DOHH2 (cell line): Measurements from ENCODE around the gene SCAF1.

Experiments
- H3F3A ChIP-seq: fragments of 200-600 bp; sonication (generic), shearing (Covaris generic); 2 replicates; pipeline ENCODE4 v1.6.0; 2016; ENCODE audit warnings: antibody characterized with exemption, mild to moderate bottlenecking; ENCODE audit not compliant: control insufficient read depth, insufficient read depth
- H3K27ac ChIP-seq: fragments of 200-600 bp; sonication (generic); 2 replicates; pipeline ENCODE4 v1.5.1; 2014; ENCODE audit warnings: low read depth, mild to moderate bottlenecking, low read length, moderate library complexity
- H3K27me3 ChIP-seq: fragments of 200-600 bp; sonication (generic); 2 replicates; pipeline ENCODE4 v1.6.1; 2014; ENCODE audit warnings: mild to moderate bottlenecking, low read length, mixed read lengths; ENCODE audit not compliant: control insufficient read depth
- H3K36me3 ChIP-seq: fragments of 200-600 bp; sonication (generic); 2 replicates; pipeline ENCODE4 v1.6.1; 2014; ENCODE audit warnings: mild to moderate bottlenecking, low read length, moderate library complexity, mixed read lengths; ENCODE audit not compliant: control insufficient read depth
- H3K4me1 ChIP-seq: fragments of 200-600 bp; sonication (generic); 2 replicates; pipeline ENCODE4 v1.6.1; 2014; ENCODE audit warnings: mild to moderate bottlenecking, low read length, mixed read lengths; ENCODE audit not compliant: control insufficient read depth
- H3K4me2 ChIP-seq: fragments of 200-600 bp; sonication (generic); 2 replicates; pipeline ENCODE4 v1.6.0; 2014; ENCODE audit warnings: mild to moderate bottlenecking, low read length, moderate library complexity
- H3K4me3 ChIP-seq: fragments of 200-600 bp; sonication (generic); 2 replicates; pipeline ENCODE4 v1.5.1; 2014; ENCODE audit warnings: mild to moderate bottlenecking, low read length, mixed read lengths
- H3K79me2 ChIP-seq: fragments of 200-600 bp; sonication (generic); 2 replicates; pipeline ENCODE4 v1.6.1; 2014; ENCODE audit warnings: mild to moderate bottlenecking, low read length, mixed read lengths; ENCODE audit not compliant: control insufficient read depth
- H3K9me2 ChIP-seq: fragments of 200-600 bp; sonication (generic); replicated peaks from 2 replicates; pipeline ENCODE4 v1.6.1; 2014; ENCODE audit warnings: mild to moderate bottlenecking, low read length, mixed read lengths; ENCODE audit not compliant: control insufficient read depth
- H3K9me3 ChIP-seq: fragments of 200-600 bp; sonication (generic); 2 replicates; pipeline ENCODE4 v1.6.1; 2014; ENCODE audit warnings: antibody characterized with exemption, low read length, mixed read lengths; ENCODE audit not compliant: control insufficient read depth, insufficient read depth
- H4K20me1 ChIP-seq: fragments of 200-600 bp; sonication (generic); 2 replicates; pipeline ENCODE4 v1.6.0; 2014; ENCODE audit warnings: low read depth, mild to moderate bottlenecking, antibody characterized with exemption, low read length, moderate library complexity; ENCODE audit not compliant: control insufficient read depth, insufficient read depth
- EZH2phosphoT487 ChIP-seq: fragments of 200-600 bp; sonication (generic); IDR thresholded peaks from 2 replicates; pipeline ENCODE4 v1.6.1; 2017; ENCODE audit warnings: borderline replicate concordance, mild to moderate bottlenecking, antibody characterized with exemption, low read length, moderate library complexity, mixed read lengths
- TF ChIP-seq, protein P1 (sequence below): fragments of 200-600 bp; sonication (generic); IDR thresholded peaks from one replicate; pipeline ENCODE4 v1.5.1; 2014; ENCODE audit warnings: antibody characterized with exemption, mild to moderate bottlenecking, low read depth, low read length; ENCODE audit not compliant: poor library complexity, severe bottlenecking

Gene SCAF1

DNA sequence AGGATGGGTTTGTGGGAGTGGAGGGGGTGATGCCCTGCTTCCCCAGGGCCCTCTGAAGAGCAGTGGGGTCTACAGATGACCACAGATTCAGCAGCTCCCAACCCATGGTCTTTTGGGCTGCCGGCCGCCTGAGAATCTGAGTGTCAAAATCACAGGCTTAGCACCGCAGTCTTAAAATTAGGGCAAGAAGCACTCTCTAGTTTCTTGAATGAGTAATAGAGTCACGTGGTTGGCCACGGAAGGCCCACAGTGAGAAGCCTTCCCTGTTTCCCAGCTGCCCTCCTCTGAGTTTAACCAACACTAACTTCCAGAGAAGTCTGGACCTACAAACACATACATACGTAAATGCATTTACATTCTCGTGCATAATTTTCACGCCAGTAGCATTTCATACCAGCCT, 40.3 kb downstream of the SCAF1 start:
- TF ChIP-seq, protein P1, sequence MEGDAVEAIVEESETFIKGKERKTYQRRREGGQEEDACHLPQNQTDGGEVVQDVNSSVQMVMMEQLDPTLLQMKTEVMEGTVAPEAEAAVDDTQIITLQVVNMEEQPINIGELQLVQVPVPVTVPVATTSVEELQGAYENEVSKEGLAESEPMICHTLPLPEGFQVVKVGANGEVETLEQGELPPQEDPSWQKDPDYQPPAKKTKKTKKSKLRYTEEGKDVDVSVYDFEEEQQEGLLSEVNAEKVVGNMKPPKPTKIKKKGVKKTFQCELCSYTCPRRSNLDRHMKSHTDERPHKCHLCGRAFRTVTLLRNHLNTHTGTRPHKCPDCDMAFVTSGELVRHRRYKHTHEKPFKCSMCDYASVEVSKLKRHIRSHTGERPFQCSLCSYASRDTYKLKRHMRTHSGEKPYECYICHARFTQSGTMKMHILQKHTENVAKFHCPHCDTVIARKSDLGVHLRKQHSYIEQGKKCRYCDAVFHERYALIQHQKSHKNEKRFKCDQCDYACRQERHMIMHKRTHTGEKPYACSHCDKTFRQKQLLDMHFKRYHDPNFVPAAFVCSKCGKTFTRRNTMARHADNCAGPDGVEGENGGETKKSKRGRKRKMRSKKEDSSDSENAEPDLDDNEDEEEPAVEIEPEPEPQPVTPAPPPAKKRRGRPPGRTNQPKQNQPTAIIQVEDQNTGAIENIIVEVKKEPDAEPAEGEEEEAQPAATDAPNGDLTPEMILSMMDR, result no peak
- no peak for TF ChIP-seq EZH2phosphoT487
- no peaks in the 10 kb centered on the region for H3K9me3 ChIP-seq
- H4K20me1 ChIP-seq, result peaks cover 29% of the 10 kb centered on the region
- no peaks in the 10 kb centered on the region for H3K27me3 ChIP-seq
- peaks cover 87% of the 10 kb centered on the region for H3K36me3 ChIP-seq
- H3K4me1 ChIP-seq, result peaks cover 32% of the 10 kb centered on the region
- H3F3A ChIP-seq, result peaks cover 14% of the 10 kb centered on the region; the same call in 1 of the 2 replicates
- no peaks in the 10 kb centered on the region for H3K9me2 ChIP-seq
- H3K79me2 ChIP-seq, result peaks cover 61% of the 10 kb centered on the region
- no peak overlapping the region for H3K27ac ChIP-seq
- no peak overlapping the region for H3K4me3 ChIP-seq
- no peak overlapping the region for H3K4me2 ChIP-seq

GRCh38 chr19:49683814-49684250, 41.8 kb downstream of the SCAF1 start:
- H3K9me2 ChIP-seq, result no peaks in the 10 kb centered on the region
- peaks cover 45% of the 10 kb centered on the region for H3K79me2 ChIP-seq
- peaks cover 23% of the 10 kb centered on the region for H4K20me1 ChIP-seq
- H3K27me3 ChIP-seq, result no peaks in the 10 kb centered on the region
- H3F3A ChIP-seq, result peaks cover 6% of the 10 kb centered on the region; the same call in 1 of the 2 replicates
- no peak overlapping the region for H3K27ac ChIP-seq
- no peak overlapping the region for H3K4me3 ChIP-seq
- H3K36me3 ChIP-seq, result peaks cover 89% of the 10 kb centered on the region
- no peaks in the 10 kb centered on the region for H3K9me3 ChIP-seq
- H3K4me2 ChIP-seq, result no peak overlapping the region
- peaks cover 24% of the 10 kb centered on the region for H3K4me1 ChIP-seq
- no peak for TF ChIP-seq EZH2phosphoT487
- TF ChIP-seq, protein P1, result no peak

GRCh38 chr19:49684251-49684982, 42.4 kb downstream of the SCAF1 start:
- H3F3A ChIP-seq, result peaks cover 6% of the 10 kb centered on the region; the same call in 1 of the 2 replicates
- H3K4me3 ChIP-seq, result no peak overlapping the region
- peaks cover 91% of the 10 kb centered on the region for H3K36me3 ChIP-seq
- H3K27me3 ChIP-seq, result no peaks in the 10 kb centered on the region
- no peaks in the 10 kb centered on the region for H3K9me3 ChIP-seq
- H3K27ac ChIP-seq, result no peak overlapping the region
- peaks cover 19% of the 10 kb centered on the region for H3K4me1 ChIP-seq
- peaks cover 18% of the 10 kb centered on the region; the same call in 1 of the 2 replicates for H4K20me1 ChIP-seq
- peaks cover 40% of the 10 kb centered on the region for H3K79me2 ChIP-seq
- TF ChIP-seq, protein P1, result peak; percentile 75
- TF ChIP-seq EZH2phosphoT487, result no peak
- H3K4me2 ChIP-seq, result no peak overlapping the region
- H3K9me2 ChIP-seq, result no peaks in the 10 kb centered on the region
